ENCODE results near the gene PTGDS.

- TF ChIP-seq, protein P1, sequence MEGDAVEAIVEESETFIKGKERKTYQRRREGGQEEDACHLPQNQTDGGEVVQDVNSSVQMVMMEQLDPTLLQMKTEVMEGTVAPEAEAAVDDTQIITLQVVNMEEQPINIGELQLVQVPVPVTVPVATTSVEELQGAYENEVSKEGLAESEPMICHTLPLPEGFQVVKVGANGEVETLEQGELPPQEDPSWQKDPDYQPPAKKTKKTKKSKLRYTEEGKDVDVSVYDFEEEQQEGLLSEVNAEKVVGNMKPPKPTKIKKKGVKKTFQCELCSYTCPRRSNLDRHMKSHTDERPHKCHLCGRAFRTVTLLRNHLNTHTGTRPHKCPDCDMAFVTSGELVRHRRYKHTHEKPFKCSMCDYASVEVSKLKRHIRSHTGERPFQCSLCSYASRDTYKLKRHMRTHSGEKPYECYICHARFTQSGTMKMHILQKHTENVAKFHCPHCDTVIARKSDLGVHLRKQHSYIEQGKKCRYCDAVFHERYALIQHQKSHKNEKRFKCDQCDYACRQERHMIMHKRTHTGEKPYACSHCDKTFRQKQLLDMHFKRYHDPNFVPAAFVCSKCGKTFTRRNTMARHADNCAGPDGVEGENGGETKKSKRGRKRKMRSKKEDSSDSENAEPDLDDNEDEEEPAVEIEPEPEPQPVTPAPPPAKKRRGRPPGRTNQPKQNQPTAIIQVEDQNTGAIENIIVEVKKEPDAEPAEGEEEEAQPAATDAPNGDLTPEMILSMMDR (IDR thresholded peaks at IDR 0.05): no peak
- no peak for TF ChIP-seq EP300 (IDR thresholded peaks at IDR 0.05)
Observed at GRCh38 chr9:136982232-136983051, 5.1 kb downstream of the PTGDS start, which contains the start of gene LCNL1.
